Body of pancreas (tissue), 4 donors: ENCODE results near the gene SIX4.

ENCODE experiments used
- POLR2A ChIP-seq, 3 donors: fragments of 450-650 bp; IDR thresholded peaks; one replicate each; pipeline ENCODE4 v1.6.1; 2016; ENCODE audit warnings: antibody characterized with exemption in 3 of 3, mild to moderate bottlenecking in 2 of 3
- TF ChIP-seq, protein P1 (sequence below), 7 experiments: fragments of 450-650 bp in 4 of 7; fragments of 200-600 bp in 3 of 7; sonication (generic) in 3 of 7; IDR thresholded peaks; one replicate each; pipeline ENCODE4 v1.5.1; 2016 to 2019; ENCODE audit warnings: antibody characterized with exemption in 7 of 7

DNA sequence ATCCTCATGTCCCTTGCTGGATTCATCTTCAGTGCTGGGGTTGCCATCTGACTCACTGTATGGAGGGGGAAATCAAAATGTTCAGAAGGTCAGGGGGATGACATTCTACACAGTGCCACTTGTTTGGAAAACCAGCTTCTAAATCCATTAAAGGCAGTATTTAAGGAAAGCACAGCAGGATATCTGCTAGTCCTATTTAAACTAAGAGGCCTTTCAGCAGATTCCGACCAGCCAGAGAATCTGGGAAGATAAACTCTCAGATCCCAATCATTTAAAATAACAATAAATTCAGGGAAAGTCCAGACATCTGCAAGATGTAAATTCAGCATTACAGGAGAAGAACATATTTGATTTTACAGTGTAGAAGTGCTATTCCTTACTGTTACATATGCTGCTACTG is 3.8 kb downstream of the SIX4 start:
- TF ChIP-seq, protein P1, sequence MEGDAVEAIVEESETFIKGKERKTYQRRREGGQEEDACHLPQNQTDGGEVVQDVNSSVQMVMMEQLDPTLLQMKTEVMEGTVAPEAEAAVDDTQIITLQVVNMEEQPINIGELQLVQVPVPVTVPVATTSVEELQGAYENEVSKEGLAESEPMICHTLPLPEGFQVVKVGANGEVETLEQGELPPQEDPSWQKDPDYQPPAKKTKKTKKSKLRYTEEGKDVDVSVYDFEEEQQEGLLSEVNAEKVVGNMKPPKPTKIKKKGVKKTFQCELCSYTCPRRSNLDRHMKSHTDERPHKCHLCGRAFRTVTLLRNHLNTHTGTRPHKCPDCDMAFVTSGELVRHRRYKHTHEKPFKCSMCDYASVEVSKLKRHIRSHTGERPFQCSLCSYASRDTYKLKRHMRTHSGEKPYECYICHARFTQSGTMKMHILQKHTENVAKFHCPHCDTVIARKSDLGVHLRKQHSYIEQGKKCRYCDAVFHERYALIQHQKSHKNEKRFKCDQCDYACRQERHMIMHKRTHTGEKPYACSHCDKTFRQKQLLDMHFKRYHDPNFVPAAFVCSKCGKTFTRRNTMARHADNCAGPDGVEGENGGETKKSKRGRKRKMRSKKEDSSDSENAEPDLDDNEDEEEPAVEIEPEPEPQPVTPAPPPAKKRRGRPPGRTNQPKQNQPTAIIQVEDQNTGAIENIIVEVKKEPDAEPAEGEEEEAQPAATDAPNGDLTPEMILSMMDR (IDR thresholded peaks at IDR 0.05) = no peak
- TF ChIP-seq POLR2A (IDR thresholded peaks at IDR 0.05) = no peak
